Measurements from ENCODE around the gene SETBP1. TPM values are rescaled to one million over a fixed set of nuclear protein-coding genes. Genes with fewer than 3 reads are reported as not detected.
A peak's percentile ranks its signal among the peaks of the same experiment; 100 is the strongest.

Gene SETBP1
- total RNA-seq, 1 experiment from 2014 or later, result 0.23 TPM

GRCh38 chr18:45012286-45012685, 331.6 kb downstream of the SETBP1 start:
- in situ Hi-C loops (cut with HindIII; ENCODE audit: low pct_unique_long_range_greater_than_20kb, low sequenced_read_pairs) (no loop called here), intact Hi-C loops (cut with micrococcal nuclease; ENCODE audit: unreplicated experiment) (no loop called here)
- POLR2A ChIA-PET, result no interaction called here
- no peaks in the 10 kb centered on the region for H3K27me3 ChIP-seq (ENCODE audit: control insufficient read depth, insufficient read depth, low read length)
- H3K36me3 ChIP-seq (ENCODE audit: control insufficient read depth, insufficient read depth, low read length), result no peaks in the 10 kb centered on the region
- TF ChIP-seq SIN3A (IDR thresholded peaks at IDR 0.05; ENCODE audit: borderline replicate concordance, insufficient read depth, low read depth, low read length), result no peak
- TF ChIP-seq, protein P1, sequence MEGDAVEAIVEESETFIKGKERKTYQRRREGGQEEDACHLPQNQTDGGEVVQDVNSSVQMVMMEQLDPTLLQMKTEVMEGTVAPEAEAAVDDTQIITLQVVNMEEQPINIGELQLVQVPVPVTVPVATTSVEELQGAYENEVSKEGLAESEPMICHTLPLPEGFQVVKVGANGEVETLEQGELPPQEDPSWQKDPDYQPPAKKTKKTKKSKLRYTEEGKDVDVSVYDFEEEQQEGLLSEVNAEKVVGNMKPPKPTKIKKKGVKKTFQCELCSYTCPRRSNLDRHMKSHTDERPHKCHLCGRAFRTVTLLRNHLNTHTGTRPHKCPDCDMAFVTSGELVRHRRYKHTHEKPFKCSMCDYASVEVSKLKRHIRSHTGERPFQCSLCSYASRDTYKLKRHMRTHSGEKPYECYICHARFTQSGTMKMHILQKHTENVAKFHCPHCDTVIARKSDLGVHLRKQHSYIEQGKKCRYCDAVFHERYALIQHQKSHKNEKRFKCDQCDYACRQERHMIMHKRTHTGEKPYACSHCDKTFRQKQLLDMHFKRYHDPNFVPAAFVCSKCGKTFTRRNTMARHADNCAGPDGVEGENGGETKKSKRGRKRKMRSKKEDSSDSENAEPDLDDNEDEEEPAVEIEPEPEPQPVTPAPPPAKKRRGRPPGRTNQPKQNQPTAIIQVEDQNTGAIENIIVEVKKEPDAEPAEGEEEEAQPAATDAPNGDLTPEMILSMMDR (IDR thresholded peaks at IDR 0.05), result no peak
- TF ChIP-seq TCF7L2 (IDR thresholded peaks at IDR 0.05; ENCODE audit: low read depth, low read length), result no peak
- TF ChIP-seq POLR2AphosphoS5 (IDR thresholded peaks at IDR 0.05; ENCODE audit: low read depth, low read length), result no peak
- TF ChIP-seq REST (IDR thresholded peaks at IDR 0.05; ENCODE audit: insufficient read depth in 1 of 2, low read depth in 2 of 2, low read length in 1 of 2), result no peak
- no peaks in the 10 kb centered on the region for H3K4me1 ChIP-seq (ENCODE audit: control insufficient read depth, insufficient read depth, low read length)
- H3K4me3 ChIP-seq (ENCODE audit: low read depth in 2 of 2, low read length in 2 of 2), result no peak overlapping the region
- CTCF ChIA-PET, result no interaction called here
- H3K9me3 ChIP-seq (ENCODE audit: control insufficient read depth, insufficient read depth, low read depth, low read length), result no peaks in the 10 kb centered on the region
- ATAC-seq (no peak), DNase-seq (ENCODE audit: low read depth, low spot score) (no peak)
- no TSS peak for BruUV-seq (replicated peaks)
- no peak overlapping the region for H3K27ac ChIP-seq (ENCODE audit: low read length)

- intact Hi-C loops (cut with micrococcal nuclease; ENCODE audit: unreplicated experiment) (no loop called here), in situ Hi-C loops (cut with HindIII; ENCODE audit: low pct_unique_long_range_greater_than_20kb, low sequenced_read_pairs) (no loop called here)
- no TSS peak for BruUV-seq (replicated peaks)
- Histone ChIP-seq H3K27me3 (ENCODE audit: control insufficient read depth, insufficient read depth, low read length) (no peaks in the 10 kb centered on the region), H3K9me3 (ENCODE audit: control insufficient read depth, insufficient read depth, low read depth, low read length) (no peaks in the 10 kb centered on the region), H3K27ac (ENCODE audit: low read length) (no peak overlapping the region), H3K4me3 (ENCODE audit: low read depth in 2 of 2, low read length in 2 of 2) (no peak overlapping the region), H3K36me3 (ENCODE audit: control insufficient read depth, insufficient read depth, low read length) (no peaks in the 10 kb centered on the region), H3K4me1 (ENCODE audit: control insufficient read depth, insufficient read depth, low read length) (no peaks in the 10 kb centered on the region)
- ChIA-PET POLR2A (no interaction called here), CTCF (no interaction called here)
- peak; percentile 82; the same call in 1 of the 2 replicates for ATAC-seq
- DNase-seq (ENCODE audit: low read depth, low spot score), result no peak
- TF ChIP-seq TCF7L2 (IDR thresholded peaks at IDR 0.05; ENCODE audit: low read depth, low read length) (no peak), SIN3A (IDR thresholded peaks at IDR 0.05; ENCODE audit: borderline replicate concordance, insufficient read depth, low read depth, low read length) (no peak), POLR2AphosphoS5 (IDR thresholded peaks at IDR 0.05; ENCODE audit: low read depth, low read length) (no peak), REST (IDR thresholded peaks at IDR 0.05; ENCODE audit: insufficient read depth in 1 of 2, low read depth in 2 of 2, low read length in 1 of 2) (no peak)
- TF ChIP-seq, protein P1 (IDR thresholded peaks at IDR 0.05), result no peak; the same call in 1 of the 2 replicates
These were observed 333.4 kb downstream of the SETBP1 start for GRCh38 chr18:45014047-45014501.
